GM18519 (cell line): ENCODE measurements around the gene DNASE1L3.

Experiments
- ATAC-seq: cut with Tn5 transposase; IDR thresholded peaks from one replicate; pipeline ENCODE4 v1.9.1; 2021; ENCODE audit warnings: mild to moderate bottlenecking, moderate library complexity; ENCODE audit not compliant: unreplicated experiment, low FRiP score

DNASE1L3 gene

GRCh38 chr3:58180099-58180880, 30.5 kb downstream of the DNASE1L3 start:
- ATAC-seq: no peak

- ATAC-seq: no peak
Measured at GRCh38 chr3:58179235-58180098, 31.3 kb downstream of the DNASE1L3 start.

- no peak for ATAC-seq
Measured at GRCh38 chr3:58178528-58179234, 32.1 kb downstream of the DNASE1L3 start.

- ATAC-seq: no peak
Measured at GRCh38 chr3:58177747-58178527, 32.8 kb downstream of the DNASE1L3 start.

- no peak for ATAC-seq
Measured at GRCh38 chr3:58176827-58177489, 33.8 kb downstream of the DNASE1L3 start.

GRCh38 chr3:58176185-58176530, 34.6 kb downstream of the DNASE1L3 start:
- ATAC-seq: no peak

- no peak for ATAC-seq
Measured at GRCh38 chr3:58175437-58176184, 35.2 kb downstream of the DNASE1L3 start.

- no peak for ATAC-seq
Measured at GRCh38 chr3:58175187-58175436, 35.7 kb downstream of the DNASE1L3 start.

- ATAC-seq: no peak
Measured at GRCh38 chr3:58173669-58174398, 36.9 kb downstream of the DNASE1L3 start.

GRCh38 chr3:58173029-58173668, 37.6 kb downstream of the DNASE1L3 start:
- ATAC-seq: no peak

- ATAC-seq: no peak
Measured at GRCh38 chr3:58171126-58171525, 39.6 kb downstream of the DNASE1L3 start.

GRCh38 chr3:58170376-58170775, 40.4 kb downstream of the DNASE1L3 start:
- ATAC-seq: no peak

GRCh38 chr3:58169371-58169770, 41.4 kb downstream of the DNASE1L3 start:
- no peak for ATAC-seq

- ATAC-seq: no peak
Measured at GRCh38 chr3:58168498-58168897, 42.3 kb downstream of the DNASE1L3 start.

GRCh38 chr3:58167431-58168351, 43.1 kb downstream of the DNASE1L3 start:
- ATAC-seq: peak; percentile 64

GRCh38 chr3:58164906-58165821, 45.6 kb downstream of the DNASE1L3 start:
- ATAC-seq: no peak
